NCI-H1930 (cell line): ENCODE data around the gene MYL7.

Source experiments
- DNase-seq, 2 experiments: peaks; one replicate each; lab custom pipeline; 2025; lab: John Stamatoyannopoulos, UW

Gene MYL7

GRCh38 chr7:44150466-44150832 is 9.3 kb upstream of the MYL7 start:
- no peak for DNase-seq

GRCh38 chr7:44149571-44150465 is 8.7 kb upstream of the MYL7 start:
- no peak for DNase-seq

- no peak for DNase-seq
Measured at GRCh38 chr7:44148961-44149536, 7.9 kb upstream of the MYL7 start.

GRCh38 chr7:44148166-44148565 is 7.0 kb upstream of the MYL7 start:
- no peak for DNase-seq

- no peak for DNase-seq
Measured at GRCh38 chr7:44147026-44147991, 6.2 kb upstream of the MYL7 start.

- peak; percentile 25 to 56 for DNase-seq
Measured at GRCh38 chr7:44145969-44146911, 5.1 kb upstream of the MYL7 start.

- peak; percentile 26 to 48 for DNase-seq
Measured at GRCh38 chr7:44145479-44145968, 4.4 kb upstream of the MYL7 start.

- DNase-seq: no peak
Measured at GRCh38 chr7:44144968-44145478, 3.9 kb upstream of the MYL7 start.

GRCh38 chr7:44144426-44144967 is 3.4 kb upstream of the MYL7 start:
- no peak for DNase-seq

GRCh38 chr7:44143646-44144250 is 2.6 kb upstream of the MYL7 start:
- no peak for DNase-seq

- DNase-seq: no peak
Measured at GRCh38 chr7:44142028-44142427, 896 bp upstream of the MYL7 start.

GRCh38 chr7:44140341-44140740 is 791 bp downstream of the MYL7 start:
- no peak for DNase-seq

- DNase-seq: no peak
Measured at GRCh38 chr7:44139311-44140010, 1.7 kb downstream of the MYL7 start.

GRCh38 chr7:44138698-44139097 is 2.4 kb downstream of the MYL7 start:
- DNase-seq: no peak

- no peak for DNase-seq
Measured at GRCh38 chr7:44136731-44137130, 4.4 kb downstream of the MYL7 start.

GRCh38 chr7:44134943-44135628 is 6.0 kb downstream of the MYL7 start:
- no peak for DNase-seq

- no peak for DNase-seq
Measured at GRCh38 chr7:44133295-44133694, 7.8 kb downstream of the MYL7 start.

- DNase-seq: no peak
Measured at GRCh38 chr7:44132039-44132438, 9.1 kb downstream of the MYL7 start.
